NK-92 (cell line): ENCODE measurements around the gene OIT3.

Experiments
- DNase-seq: peaks from one replicate; lab custom pipeline; 2025; ENCODE audit not compliant: unreplicated experiment; lab: John Stamatoyannopoulos, UW

OIT3 gene

DNA sequence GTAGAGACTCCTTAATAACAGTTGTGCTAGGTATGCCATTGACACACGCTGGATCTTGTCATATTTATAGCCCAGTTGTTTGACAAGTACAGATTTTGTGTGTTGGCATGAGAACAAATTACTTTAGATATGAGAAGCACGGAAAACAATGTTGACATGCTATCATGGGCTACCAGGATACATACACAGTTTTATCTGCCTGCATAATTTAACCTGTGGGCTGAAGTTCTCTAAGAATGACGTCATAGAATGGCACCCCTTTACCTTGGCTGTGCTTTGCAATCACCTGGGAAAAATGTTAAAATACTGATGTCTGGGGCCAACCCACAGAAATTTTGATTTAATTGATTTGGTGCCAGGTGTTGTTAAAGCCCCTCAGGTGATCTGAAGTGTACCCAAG lies 58.2 kb downstream of the OIT3 start:
- no peak for DNase-seq

DNA sequence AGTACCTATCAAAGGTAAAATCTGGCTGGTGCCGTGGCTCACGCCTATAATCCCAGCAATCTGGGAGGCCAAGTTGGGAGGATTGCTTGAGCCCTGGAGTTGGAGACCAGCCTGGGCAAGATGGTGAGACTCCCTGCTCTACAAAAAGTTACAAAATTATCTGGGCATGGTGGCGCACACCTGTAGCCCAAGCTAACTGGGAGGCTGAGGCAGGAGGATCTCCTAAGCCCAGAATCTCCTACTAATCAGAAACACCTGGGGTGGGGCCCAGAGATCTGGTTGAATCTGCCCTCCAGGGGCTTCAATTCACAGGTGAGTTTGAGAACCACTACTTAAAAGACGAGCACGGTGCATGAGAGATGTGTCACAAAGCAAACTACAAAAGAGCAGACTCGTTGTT lies 58.6 kb downstream of the OIT3 start:
- DNase-seq, result no peak

DNA sequence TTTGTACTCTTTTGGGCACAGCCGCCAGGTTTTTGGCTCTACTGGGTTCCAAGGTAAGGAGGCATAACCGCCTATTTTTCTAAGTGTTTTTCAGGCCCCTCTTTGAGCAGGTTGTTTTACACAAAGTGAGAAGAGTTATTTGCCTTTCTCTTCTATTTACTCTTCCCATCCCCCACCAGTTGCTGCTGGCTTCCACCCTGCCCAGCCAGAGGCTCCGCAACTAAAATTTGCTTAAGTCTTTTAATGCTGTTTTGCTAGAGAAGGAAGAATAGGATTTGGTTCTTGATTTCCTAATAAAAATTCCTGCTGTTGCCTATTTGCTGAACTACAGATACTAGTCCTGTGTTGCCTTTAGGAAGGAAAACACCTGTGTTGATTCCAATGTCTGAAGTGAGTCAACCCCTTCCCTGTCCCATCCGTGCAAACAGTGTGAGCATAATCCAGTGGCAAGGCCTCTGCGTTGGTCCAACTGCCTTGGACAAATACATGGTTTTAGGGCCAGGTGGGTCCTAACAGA lies 59.2 kb downstream of the OIT3 start:
- DNase-seq, result no peak

GRCh38 chr10:72953687-72954086 lies 60.1 kb downstream of the OIT3 start:
- no peak for DNase-seq

- no peak for DNase-seq
These were observed 60.7 kb downstream of the OIT3 start for GRCh38 chr10:72954230-72954595.

DNA sequence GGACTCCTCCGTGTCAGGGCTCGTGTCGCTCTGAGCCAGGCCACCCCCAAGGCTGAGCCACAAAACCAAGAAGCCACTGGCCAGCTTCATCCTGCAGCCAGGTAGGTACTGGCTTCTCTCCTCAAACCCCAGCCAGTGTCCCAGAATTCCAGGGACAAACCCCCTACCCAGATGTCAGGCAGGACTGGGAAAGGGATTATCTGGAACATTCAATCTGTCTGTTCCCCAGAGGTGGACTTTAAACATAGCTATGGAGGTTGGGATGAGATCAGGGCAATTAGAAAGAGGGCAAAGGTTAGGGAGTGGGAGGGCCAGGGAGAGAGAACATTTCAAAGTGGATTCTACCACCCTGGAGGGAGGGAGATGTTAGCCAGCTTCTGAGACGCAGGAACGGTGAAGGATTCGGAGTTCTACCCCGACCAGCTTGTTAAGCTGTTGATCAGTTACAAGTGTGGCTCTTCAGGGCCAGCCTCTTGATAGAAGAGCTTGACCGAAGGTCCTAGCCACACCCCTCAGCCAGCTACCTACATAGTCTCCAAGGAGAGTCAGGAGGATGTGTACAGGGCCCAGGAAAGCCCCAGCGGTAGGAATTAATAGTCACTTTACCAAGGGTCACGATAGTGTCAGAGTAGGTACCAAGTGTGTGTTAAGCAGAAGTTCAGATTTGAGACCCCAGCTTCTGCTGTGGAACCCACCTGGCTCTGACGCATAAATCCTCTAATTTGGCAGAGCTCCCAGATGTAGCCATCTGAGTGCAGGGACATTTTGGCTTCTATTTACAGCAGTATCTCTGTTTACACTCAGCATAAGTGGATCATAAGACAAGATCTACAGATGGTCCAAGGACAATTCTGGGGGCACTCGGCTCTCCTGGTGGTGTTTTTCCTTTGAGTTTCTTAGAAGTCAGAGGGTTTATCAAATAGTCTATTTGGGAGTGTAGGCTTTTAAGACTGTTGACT lies 61.3 kb downstream of the OIT3 start, which contains the start of gene PLA2G12B:
PLA2G12B (minus strand) TSS at position 211 of the 959 bp plus-strand sequence; CDS start at position 90, 121 bp downstream.
- no peak for DNase-seq

- DNase-seq, result no peak
These were observed 62.5 kb downstream of the OIT3 start for GRCh38 chr10:72956001-72956400.

DNA sequence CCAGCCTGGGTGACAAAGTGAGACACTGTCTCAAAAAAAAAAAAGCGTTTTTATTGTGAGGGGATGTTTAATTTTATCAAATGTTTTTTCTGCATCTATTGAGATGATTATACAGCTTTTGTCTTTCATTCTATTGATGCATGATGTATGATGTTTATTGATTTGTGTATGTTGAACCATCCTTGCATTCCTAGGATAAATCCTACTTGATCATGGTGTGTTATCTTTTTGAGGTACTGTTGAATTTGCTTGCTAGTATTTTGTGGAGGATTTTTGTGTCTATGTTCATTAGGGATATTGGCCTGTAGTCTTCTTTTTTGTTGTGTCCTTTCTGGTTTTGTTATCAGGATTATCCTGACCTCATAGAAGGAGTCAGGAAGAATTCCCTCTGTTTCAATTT lies 83.3 kb downstream of the OIT3 start:
- DNase-seq, result no peak

- DNase-seq, result no peak
These were observed 86.2 kb downstream of the OIT3 start for GRCh38 chr10:72979709-72980108.

DNA sequence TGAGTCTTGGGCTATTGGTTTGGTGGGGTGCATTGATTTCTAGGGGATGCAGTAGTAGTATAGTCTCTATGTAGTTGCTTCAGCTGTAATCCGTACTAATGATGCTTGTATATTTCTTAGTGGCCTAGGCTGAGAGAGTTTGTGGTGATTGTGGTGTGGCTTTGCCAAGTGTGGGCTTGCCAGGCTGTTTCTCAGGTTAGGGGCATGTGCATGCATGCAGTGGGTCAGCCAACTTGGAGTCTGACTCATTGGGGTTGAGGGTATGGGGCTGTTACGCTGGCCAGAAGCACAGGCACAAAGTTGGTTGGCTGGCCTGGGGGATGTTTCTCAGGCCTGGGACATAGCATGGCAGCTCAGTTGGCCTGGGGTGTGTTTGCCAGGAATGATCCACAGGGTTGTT lies 86.8 kb downstream of the OIT3 start:
- DNase-seq, result no peak

GRCh38 chr10:72981028-72981881 lies 87.7 kb downstream of the OIT3 start:
- no peak for DNase-seq

- DNase-seq, result no peak
These were observed 88.5 kb downstream of the OIT3 start for GRCh38 chr10:72981882-72982529.
